ENCODE results near the gene FAM161B. TPM values are rescaled to one million over a fixed set of nuclear protein-coding genes. Genes with fewer than 3 reads are reported as not detected.

FAM161B gene
- total RNA-seq, 6 experiments from 2014 or later = 3.5 to 4.3 (median 4.2) TPM

DNA sequence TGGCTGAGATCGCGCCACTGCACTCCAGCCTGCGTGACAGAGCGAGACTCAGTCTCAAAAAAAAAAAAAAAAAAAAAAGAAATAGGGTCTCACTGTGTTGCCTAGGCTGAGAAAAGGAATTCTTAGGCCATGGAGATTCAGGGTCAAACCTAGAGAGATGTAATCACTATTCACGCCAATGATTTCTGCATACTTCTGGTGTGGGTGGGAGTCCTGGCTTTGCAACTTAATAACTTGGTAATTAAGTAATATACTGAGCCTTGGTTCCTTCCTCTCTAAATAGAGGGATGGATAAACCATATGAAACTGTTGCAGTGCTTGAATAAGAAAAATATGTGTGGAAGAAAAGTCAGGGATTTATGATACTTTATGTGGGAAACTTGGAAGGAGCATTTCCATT lies 60.5 kb downstream of the FAM161B start:
- Mint-ChIP-seq H3K4me3 (peak overlapping the region; percentile 87), H3K9me3 (no peaks in the 10 kb centered on the region), H3K36me3 (ENCODE audit: low read depth) (peaks cover 13% of the 10 kb centered on the region), H3K4me1 (ENCODE audit: low read depth) (peaks cover 57% of the 10 kb centered on the region), H3K27me3 (ENCODE audit: insufficient read depth) (no peaks in the 10 kb centered on the region), H3K27ac (peak overlapping the region; percentile 98)
- DNase-seq = no peak
- TF ChIP-seq CTCF (IDR thresholded peaks at IDR 0.05) = no peak

GRCh38 chr14:73888971-73889370 lies 60.9 kb downstream of the FAM161B start:
- peak overlapping the region; percentile 87 for H3K4me3 Mint-ChIP-seq
- H3K27ac Mint-ChIP-seq = peak overlapping the region; percentile 98
- peaks cover 11% of the 10 kb centered on the region for H3K36me3 Mint-ChIP-seq (ENCODE audit: low read depth)
- H3K9me3 Mint-ChIP-seq = no peaks in the 10 kb centered on the region
- H3K4me1 Mint-ChIP-seq (ENCODE audit: low read depth) = peaks cover 59% of the 10 kb centered on the region
- H3K27me3 Mint-ChIP-seq (ENCODE audit: insufficient read depth) = no peaks in the 10 kb centered on the region
- no peak for TF ChIP-seq CTCF (IDR thresholded peaks at IDR 0.05)
- peak; percentile 73 for DNase-seq

- peak overlapping the region; percentile 98 for H3K27ac Mint-ChIP-seq
Measured at GRCh38 chr14:73888460-73888725, 61.5 kb downstream of the FAM161B start.

GRCh38 chr14:73887694-73888459 lies 62.0 kb downstream of the FAM161B start:
- Mint-ChIP-seq H3K4me1 (ENCODE audit: low read depth) (peaks cover 59% of the 10 kb centered on the region), H3K27ac (peak overlapping the region; percentile 98)
- DNase-seq = no peak

More at GRCh38 chr14:73888460-73888725, 61.5 kb downstream of the FAM161B start:
- DNase-seq = no peak
- H3K36me3 Mint-ChIP-seq (ENCODE audit: low read depth) = peaks cover 8% of the 10 kb centered on the region; the same call in 1 of the 2 replicates
- H3K4me3 Mint-ChIP-seq = peak overlapping the region; percentile 87
- peaks cover 59% of the 10 kb centered on the region for H3K4me1 Mint-ChIP-seq (ENCODE audit: low read depth)
- TF ChIP-seq CTCF (IDR thresholded peaks at IDR 0.05) = no peak
- no peaks in the 10 kb centered on the region for H3K27me3 Mint-ChIP-seq (ENCODE audit: insufficient read depth)
- no peaks in the 10 kb centered on the region for H3K9me3 Mint-ChIP-seq

GRCh38 chr14:73887318-73887616 lies 62.6 kb downstream of the FAM161B start:
- DNase-seq = no peak
- Mint-ChIP-seq H3K4me1 (ENCODE audit: low read depth) (peaks cover 59% of the 10 kb centered on the region), H3K27me3 (ENCODE audit: insufficient read depth) (no peaks in the 10 kb centered on the region)

More at GRCh38 chr14:73887694-73888459, 62.0 kb downstream of the FAM161B start:
- Mint-ChIP-seq H3K9me3 (no peaks in the 10 kb centered on the region), H3K36me3 (ENCODE audit: low read depth) (peaks cover 8% of the 10 kb centered on the region; the same call in 1 of the 2 replicates), H3K27me3 (ENCODE audit: insufficient read depth) (no peaks in the 10 kb centered on the region), H3K4me3 (peak overlapping the region; percentile 87)
- no peak for TF ChIP-seq CTCF (IDR thresholded peaks at IDR 0.05)

More at GRCh38 chr14:73887318-73887616, 62.6 kb downstream of the FAM161B start:
- Mint-ChIP-seq H3K4me3 (peak overlapping the region; percentile 87), H3K27ac (peak overlapping the region; percentile 98), H3K36me3 (ENCODE audit: low read depth) (peaks cover 8% of the 10 kb centered on the region; the same call in 1 of the 2 replicates), H3K9me3 (no peaks in the 10 kb centered on the region)
- TF ChIP-seq CTCF (IDR thresholded peaks at IDR 0.05) = no peak
